ENCODE measurements around the gene CLCN3.

GRCh38 chr4:169675825-169676224 lies 55.4 kb downstream of the CLCN3 start:
- TF ChIP-seq RAD21 (IDR thresholded peaks at IDR 0.05; ENCODE audit: low read depth): no peak
- no peak for TF ChIP-seq REST (IDR thresholded peaks at IDR 0.05; ENCODE audit: low read depth)
- no peak for TF ChIP-seq CREB1 (IDR thresholded peaks at IDR 0.05; ENCODE audit: low read depth)
- TF ChIP-seq EP300 (IDR thresholded peaks at IDR 0.05; ENCODE audit: borderline replicate concordance): no peak
- no peak for TF ChIP-seq USF1 (IDR thresholded peaks at IDR 0.05)
- no peak for TF ChIP-seq TAF1 (IDR thresholded peaks at IDR 0.05; ENCODE audit: low read depth)
- no peak for TF ChIP-seq TCF12 (IDR thresholded peaks at IDR 0.05; ENCODE audit: low read depth)
- TF ChIP-seq CEBPB (IDR thresholded peaks at IDR 0.05): no peak
